OCI-LY7 (cell line): ENCODE data around the gene PKD1L1. TPM values are rescaled to one million over a fixed set of nuclear protein-coding genes. Genes with fewer than 3 reads are reported as not detected.

Source experiments
- BruUV-seq: library from RNA; stranded (reverse); fragments of 400-500 nt; replicated peaks from 2 replicates; lab custom pipeline; 2021; lab: Mats Ljungman, UMichigan
- CTCF ChIA-PET: fragments of 300-600 bp; sonication (Branson Sonifier 250); formaldehyde crosslinking; loops from one replicate; lab custom pipeline; 2022; ENCODE audit warnings: antibody characterized with exemption; ENCODE audit not compliant: unreplicated experiment; lab: Charles Lee
- POLR2A ChIA-PET: fragments of 300-600 bp; sonication (Branson Sonifier 250); formaldehyde crosslinking; loops from one replicate; lab custom pipeline; 2022; ENCODE audit warnings: antibody characterized with exemption; lab: Charles Lee
- DNase-seq: peaks from one replicate; pipeline ENCODE4 v3.0.0-alpha.2; 2015; ENCODE audit warnings: low spot score
- H2AFZ ChIP-seq: fragments of 200-600 bp; sonication (generic), shearing (Covaris generic); 2 replicates; pipeline ENCODE4 v1.6.1; 2014; ENCODE audit warnings: mild to moderate bottlenecking, antibody characterized with exemption, low read length, moderate library complexity
- H3K27ac ChIP-seq: fragments of 200-600 bp; sonication (generic); 2 replicates; pipeline ENCODE4 v1.5.1; 2014; ENCODE audit warnings: mixed run types, low read depth, mild to moderate bottlenecking, moderate library complexity, low read length, inconsistent platforms; ENCODE audit not compliant: poor library complexity, severe bottlenecking
- H3K36me3 ChIP-seq: fragments of 200-600 bp; sonication (generic); 2 replicates; pipeline ENCODE4 v1.6.1; 2014; ENCODE audit warnings: mild to moderate bottlenecking, antibody characterized with exemption, low read length, moderate library complexity, mixed read lengths; ENCODE audit not compliant: insufficient read depth
- H3K4me1 ChIP-seq: fragments of 200-600 bp; sonication (generic); 2 replicates; pipeline ENCODE4 v1.5.1; 2014; ENCODE audit warnings: mild to moderate bottlenecking, low read length; ENCODE audit not compliant: insufficient read depth, poor library complexity, severe bottlenecking
- H3K4me2 ChIP-seq: fragments of 200-600 bp; sonication (generic); 2 replicates; pipeline ENCODE4 v1.6.1; 2014; ENCODE audit warnings: mild to moderate bottlenecking, low read length
- H3K4me3 ChIP-seq: fragments of 200-600 bp; sonication (generic); 2 replicates; pipeline ENCODE4 v1.5.1; 2014; ENCODE audit warnings: mild to moderate bottlenecking, low read depth, low read length; ENCODE audit not compliant: poor library complexity, severe bottlenecking
- H3K79me2 ChIP-seq: fragments of 200-600 bp; sonication (generic); 2 replicates; pipeline ENCODE4 v1.6.1; 2016; ENCODE audit warnings: low read depth, mild to moderate bottlenecking, low read length, moderate library complexity, mixed read lengths; ENCODE audit not compliant: insufficient read depth
- H3K9me2 ChIP-seq: fragments of 200-600 bp; sonication (generic); 2 replicates; pipeline ENCODE4 v1.6.1; 2016; ENCODE audit warnings: mild to moderate bottlenecking, low read length, mixed read lengths; ENCODE audit not compliant: insufficient read depth
- H3K9me3 ChIP-seq: fragments of 200-600 bp; sonication (generic); 2 replicates; pipeline ENCODE4 v1.6.1; 2014; ENCODE audit warnings: mild to moderate bottlenecking, mixed run types, low read length, mixed read lengths
- H4K20me1 ChIP-seq: fragments of 200-600 bp; sonication (generic); 2 replicates; pipeline ENCODE4 v1.6.1; 2014; ENCODE audit warnings: mild to moderate bottlenecking, antibody characterized with exemption, low read length, moderate library complexity, mixed read lengths; ENCODE audit not compliant: insufficient read depth
- EZH2phosphoT487 ChIP-seq: fragments of 200-600 bp; sonication (generic); IDR thresholded peaks from 2 replicates; pipeline ENCODE4 v1.6.1; 2018; ENCODE audit warnings: low read depth, borderline replicate concordance, mild to moderate bottlenecking, mixed run types, antibody characterized with exemption, low read length, moderate library complexity, mixed read lengths
- intact Hi-C: fragments of 100-400 bp; cut with micrococcal nuclease; formaldehyde crosslinking; loops from one replicate; pipeline ENCODE4 v1.10.0; 2022; ENCODE audit not compliant: unreplicated experiment
- total RNA-seq, 2 experiments: library from RNA; depleted of rRNA in 1 of 2; stranded (reverse); fragments of >200 nt in 1 of 2; shearing (Covaris generic) in 1 of 2; gene quantifications; 2 replicates each; pipeline ENCODE4 v1.2.3, GENCODE V29; 2014 to 2022
- TF ChIP-seq, protein P1 (sequence below): fragments of 200-600 bp; sonication (generic); conservative IDR thresholded peaks from 2 replicates; pipeline ENCODE4 v1.5.1; 2014; ENCODE audit warnings: mild to moderate bottlenecking, antibody characterized with exemption, low read length, moderate library complexity, mixed read lengths

The PKD1L1 gene
- total RNA-seq, 2 experiments from 2014 or later = 0.19 to 0.63 TPM

DNA sequence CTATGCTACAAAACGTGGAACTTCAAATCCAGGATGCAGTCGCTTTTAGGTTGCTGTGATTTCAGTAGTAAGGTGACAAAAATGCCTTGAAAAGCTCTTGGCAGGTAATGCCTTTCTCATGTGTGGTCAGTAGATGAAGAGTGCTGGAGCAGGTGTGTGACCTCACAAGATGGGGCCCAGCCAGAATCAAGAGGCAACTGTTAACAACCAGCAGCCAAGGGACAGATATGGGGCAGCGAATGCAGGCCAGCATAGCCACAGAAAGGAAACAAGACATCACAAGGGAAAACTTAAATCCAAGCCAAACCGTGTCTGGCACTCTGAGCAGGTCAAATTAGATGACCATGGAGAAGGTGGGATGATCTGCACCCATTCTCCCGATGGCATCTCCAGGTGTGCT, 18.9 kb upstream of the PKD1L1 start:
- intact Hi-C loops = no loop called here
- ChIA-PET POLR2A (interaction anchor here (0.6 to 1.0 kb wide), 3 partner anchors 11 to 74 kb away, joined by 3 read pairs; no protein-coding TSS in a partner anchor), CTCF (interaction anchor here (0.6 kb wide), 1 partner anchor 15 kb away, joined by 3 read pairs; no protein-coding TSS in a partner anchor)
- H4K20me1 ChIP-seq = no peaks in the 10 kb centered on the region
- no TSS peak for BruUV-seq
- no peak for TF ChIP-seq EZH2phosphoT487
- TF ChIP-seq, protein P1, sequence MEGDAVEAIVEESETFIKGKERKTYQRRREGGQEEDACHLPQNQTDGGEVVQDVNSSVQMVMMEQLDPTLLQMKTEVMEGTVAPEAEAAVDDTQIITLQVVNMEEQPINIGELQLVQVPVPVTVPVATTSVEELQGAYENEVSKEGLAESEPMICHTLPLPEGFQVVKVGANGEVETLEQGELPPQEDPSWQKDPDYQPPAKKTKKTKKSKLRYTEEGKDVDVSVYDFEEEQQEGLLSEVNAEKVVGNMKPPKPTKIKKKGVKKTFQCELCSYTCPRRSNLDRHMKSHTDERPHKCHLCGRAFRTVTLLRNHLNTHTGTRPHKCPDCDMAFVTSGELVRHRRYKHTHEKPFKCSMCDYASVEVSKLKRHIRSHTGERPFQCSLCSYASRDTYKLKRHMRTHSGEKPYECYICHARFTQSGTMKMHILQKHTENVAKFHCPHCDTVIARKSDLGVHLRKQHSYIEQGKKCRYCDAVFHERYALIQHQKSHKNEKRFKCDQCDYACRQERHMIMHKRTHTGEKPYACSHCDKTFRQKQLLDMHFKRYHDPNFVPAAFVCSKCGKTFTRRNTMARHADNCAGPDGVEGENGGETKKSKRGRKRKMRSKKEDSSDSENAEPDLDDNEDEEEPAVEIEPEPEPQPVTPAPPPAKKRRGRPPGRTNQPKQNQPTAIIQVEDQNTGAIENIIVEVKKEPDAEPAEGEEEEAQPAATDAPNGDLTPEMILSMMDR = no peak
- H3K79me2 ChIP-seq = no peaks in the 10 kb centered on the region
- peaks cover 95% of the 10 kb centered on the region for H3K36me3 ChIP-seq
- no peak overlapping the region for H2AFZ ChIP-seq
- no peak overlapping the region for H3K27ac ChIP-seq
- no peak overlapping the region for H3K4me2 ChIP-seq
- no peak overlapping the region for H3K4me3 ChIP-seq
- no peaks in the 10 kb centered on the region for H3K9me3 ChIP-seq
- DNase-seq = no peak
- no peaks in the 10 kb centered on the region for H3K9me2 ChIP-seq
- H3K4me1 ChIP-seq = peaks cover 4% of the 10 kb centered on the region

DNA sequence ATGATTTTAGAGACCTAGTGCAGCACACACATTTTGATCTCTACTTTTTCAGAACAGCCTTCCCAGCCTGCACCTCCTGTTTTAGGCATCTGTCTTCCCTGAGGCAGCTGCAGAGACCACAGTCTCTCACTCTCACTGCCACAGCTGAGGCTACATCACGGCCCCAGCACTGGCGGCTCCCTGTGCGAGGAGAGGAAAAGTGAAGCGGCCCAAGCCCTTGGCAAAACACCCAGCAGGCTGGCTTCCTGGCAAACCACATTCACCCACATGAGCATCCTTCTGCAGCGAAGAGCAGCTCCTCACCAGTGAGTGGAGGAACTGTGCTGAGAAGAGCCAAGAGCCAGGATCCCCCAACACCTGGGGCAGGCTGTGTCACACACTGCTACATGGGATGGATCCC, 17.2 kb upstream of the PKD1L1 start:
- Histone ChIP-seq H3K36me3 (peaks cover 97% of the 10 kb centered on the region), H3K9me3 (no peaks in the 10 kb centered on the region), H3K9me2 (no peaks in the 10 kb centered on the region), H3K27ac (no peak overlapping the region), H3K79me2 (no peaks in the 10 kb centered on the region), H3K4me2 (no peak overlapping the region), H4K20me1 (no peaks in the 10 kb centered on the region), H2AFZ (no peak overlapping the region), H3K4me1 (peaks cover 4% of the 10 kb centered on the region), H3K4me3 (no peak overlapping the region)
- no peak for TF ChIP-seq EZH2phosphoT487
- TF ChIP-seq, protein P1 = no peak
- no peak for DNase-seq
- ChIA-PET CTCF (no interaction called here), POLR2A (interaction anchor here (1.0 kb wide), 1 partner anchor 145 kb away, joined by 3 read pairs; no protein-coding TSS in a partner anchor)
- intact Hi-C loops = no loop called here
- BruUV-seq = no TSS peak

DNA sequence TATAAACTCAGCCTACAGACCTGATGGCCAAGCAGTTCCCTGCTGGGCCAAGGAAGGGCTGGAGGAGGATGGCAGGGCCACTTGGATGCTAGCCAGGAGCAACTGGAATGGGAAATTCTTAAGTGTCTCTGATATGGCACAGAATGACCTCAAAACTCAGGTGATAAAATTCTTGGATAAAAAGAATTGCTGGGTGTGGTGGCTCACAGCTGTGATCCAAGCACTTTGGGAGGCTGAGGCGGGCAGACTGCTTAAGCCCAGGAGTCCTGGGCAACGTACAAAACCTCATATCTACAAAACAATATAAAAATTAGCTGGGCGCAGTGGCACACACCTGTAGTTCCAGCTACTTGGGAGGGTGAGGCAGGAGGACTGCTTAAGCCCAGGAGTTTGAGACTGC, 14.0 kb upstream of the PKD1L1 start:
- no peak for DNase-seq
- Histone ChIP-seq H3K79me2 (no peaks in the 10 kb centered on the region), H4K20me1 (no peaks in the 10 kb centered on the region), H3K4me2 (no peak overlapping the region), H3K9me2 (no peaks in the 10 kb centered on the region), H3K36me3 (peaks cover 80% of the 10 kb centered on the region), H2AFZ (no peak overlapping the region), H3K9me3 (no peaks in the 10 kb centered on the region), H3K27ac (no peak overlapping the region), H3K4me3 (no peak overlapping the region), H3K4me1 (no peaks in the 10 kb centered on the region)
- TF ChIP-seq, protein P1 = no peak
- TF ChIP-seq EZH2phosphoT487 = no peak
- CTCF ChIA-PET = interaction anchor here (0.6 kb wide), 1 partner anchor 29 kb away, joined by 3 read pairs; no protein-coding TSS in a partner anchor
- POLR2A ChIA-PET = interaction anchor here (0.8 to 0.9 kb wide), 2 partner anchors 18 to 30 kb away, joined by 3 read pairs; no protein-coding TSS in a partner anchor
- no TSS peak for BruUV-seq
- intact Hi-C loops = no loop called here
